WTC11 (cell line): ENCODE measurements around the gene DCT. TPM values are rescaled to one million over a fixed set of nuclear protein-coding genes. Genes with fewer than 3 reads are reported as not detected.

Source experiments
- ATAC-seq: fragments of 200-7000 bp; cut with Tn5 transposase; 2 replicates; pipeline ENCODE4 v1.10.0; 2021; ENCODE audit warnings: mild to moderate bottlenecking, moderate library complexity
- CTCF ChIA-PET: fragments of 300-600 bp; sonication (Branson Sonifier 250); formaldehyde crosslinking; loops from one replicate; lab custom pipeline; 2021; ENCODE audit warnings: antibody characterized with exemption; lab: Charles Lee
- POLR2A ChIA-PET: fragments of 350-600 bp; sonication (Branson Sonifier 250); formaldehyde crosslinking; loops from one replicate; lab custom pipeline; 2021; ENCODE audit warnings: antibody characterized with exemption; lab: Charles Lee
- DNase-seq: peaks from one replicate; pipeline ENCODE4 v3.0.0; 2021; ENCODE audit warnings: low spot score
- H3K27ac Mint-ChIP-seq: 2 replicates; pipeline ENCODE4 v1.8.0; 2021; ENCODE audit warnings: mixed read lengths
- H3K27me3 Mint-ChIP-seq: 2 replicates; pipeline ENCODE4 v1.8.0; 2021; ENCODE audit warnings: low read depth, mild to moderate bottlenecking, moderate library complexity, mixed read lengths
- H3K36me3 Mint-ChIP-seq: 2 replicates; pipeline ENCODE4 v1.8.0; 2021; ENCODE audit warnings: mixed read lengths
- H3K4me1 Mint-ChIP-seq: 2 replicates; pipeline ENCODE4 v1.8.0; 2022; ENCODE audit warnings: mixed read lengths
- H3K4me3 Mint-ChIP-seq: 2 replicates; pipeline ENCODE4 v1.8.0; 2021; ENCODE audit warnings: mild to moderate bottlenecking, moderate library complexity, mixed read lengths
- H3K9me3 Mint-ChIP-seq: 2 replicates; pipeline ENCODE4 v1.8.0; 2021; ENCODE audit warnings: mixed read lengths
- ESRRA ChIP-seq: sonication (generic); formaldehyde crosslinking; IDR thresholded peaks from 2 replicates; pipeline ENCODE4 v1.8.1; 2022; ENCODE audit warnings: mild to moderate bottlenecking, missing genetic modification reagents, borderline replicate concordance
- FOXP1 ChIP-seq: sonication (generic); formaldehyde crosslinking; IDR thresholded peaks from 2 replicates; pipeline ENCODE4 v1.8.0; 2022; ENCODE audit warnings: missing genetic modification reagents, mild to moderate bottlenecking, moderate library complexity, borderline replicate concordance
- HMGA2 ChIP-seq: fragments of 250-450 bp; sonication (Bioruptor Pico); IDR thresholded peaks from 2 replicates; pipeline ENCODE4 v1.4.0; 2021; ENCODE audit warnings: mild to moderate bottlenecking, moderate library complexity
- NFE2L1 ChIP-seq: sonication (generic); formaldehyde crosslinking; IDR thresholded peaks from 2 replicates; pipeline ENCODE4 v1.8.1; 2023; ENCODE audit warnings: missing genetic modification reagents
- NFYB ChIP-seq: sonication (generic); formaldehyde crosslinking; conservative IDR thresholded peaks from 2 replicates; pipeline ENCODE4 v1.8.0; 2022; ENCODE audit warnings: low read depth, missing genetic modification reagents
- SMAD3 ChIP-seq: sonication (generic); formaldehyde crosslinking; IDR thresholded peaks from 2 replicates; pipeline ENCODE4 v1.8.0; 2022; ENCODE audit warnings: missing genetic modification reagents, mild to moderate bottlenecking, borderline replicate concordance
- SMAD4 ChIP-seq: sonication (generic); formaldehyde crosslinking; IDR thresholded peaks from 2 replicates; pipeline ENCODE4 v1.8.0; 2022; ENCODE audit warnings: mild to moderate bottlenecking, missing genetic modification reagents
- TP53 ChIP-seq: sonication (generic); formaldehyde crosslinking; IDR thresholded peaks from 2 replicates; pipeline ENCODE4 v1.8.1; 2023; ENCODE audit warnings: mild to moderate bottlenecking, missing genetic modification reagents
- total RNA-seq: library from RNA; stranded (reverse); gene quantifications from 3 replicates; pipeline ENCODE4 v1.2.3, GENCODE V29; 2021
- TF ChIP-seq, protein P1 (sequence below): sonication (generic); formaldehyde crosslinking; IDR thresholded peaks from 2 replicates; pipeline ENCODE4 v1.8.1; 2023; ENCODE audit warnings: mild to moderate bottlenecking, missing genetic modification reagents
- TF ChIP-seq, protein P2 (sequence below): sonication (generic); formaldehyde crosslinking; conservative IDR thresholded peaks from 2 replicates; pipeline ENCODE4 v1.8.1; 2023; ENCODE audit warnings: mild to moderate bottlenecking, low read depth, missing genetic modification reagents, moderate library complexity
- TF ChIP-seq, protein P3 (sequence below): sonication (generic); formaldehyde crosslinking; IDR thresholded peaks from 2 replicates; pipeline ENCODE4 v1.8.0; 2022; ENCODE audit warnings: mild to moderate bottlenecking, missing genetic modification reagents
- TF ChIP-seq, protein P4 (sequence below): fragments of 250-450 bp; sonication (Bioruptor Pico); IDR thresholded peaks from 2 replicates; pipeline ENCODE4 v1.9.0; 2021; ENCODE audit warnings: moderate library complexity, mild to moderate bottlenecking, inconsistent platforms, borderline replicate concordance
- TF ChIP-seq, protein P5 (sequence below): fragments of 250-450 bp; sonication (Bioruptor Pico); IDR thresholded peaks from 2 replicates; pipeline ENCODE4 v2.1.2; 2022; ENCODE audit warnings: mild to moderate bottlenecking, moderate library complexity
- TF ChIP-seq, protein P6 (sequence below): sonication (generic); formaldehyde crosslinking; IDR thresholded peaks from 2 replicates; pipeline ENCODE4 v1.8.0; 2022; ENCODE audit warnings: mild to moderate bottlenecking, missing genetic modification reagents
- TF ChIP-seq, protein P7 (sequence below): fragments of 250-450 bp; sonication (Bioruptor Pico); IDR thresholded peaks from 2 replicates; pipeline ENCODE4 v1.9.0; 2021; ENCODE audit warnings: mild to moderate bottlenecking, borderline replicate concordance
- TF ChIP-seq, protein P8 (sequence below): sonication (generic); formaldehyde crosslinking; IDR thresholded peaks from 2 replicates; pipeline ENCODE4 v1.8.1; 2022; ENCODE audit warnings: low read depth, mild to moderate bottlenecking, moderate library complexity, missing genetic modification reagents, borderline replicate concordance

DCT gene
- total RNA-seq, 1 experiment from 2014 or later = not detected

DNA sequence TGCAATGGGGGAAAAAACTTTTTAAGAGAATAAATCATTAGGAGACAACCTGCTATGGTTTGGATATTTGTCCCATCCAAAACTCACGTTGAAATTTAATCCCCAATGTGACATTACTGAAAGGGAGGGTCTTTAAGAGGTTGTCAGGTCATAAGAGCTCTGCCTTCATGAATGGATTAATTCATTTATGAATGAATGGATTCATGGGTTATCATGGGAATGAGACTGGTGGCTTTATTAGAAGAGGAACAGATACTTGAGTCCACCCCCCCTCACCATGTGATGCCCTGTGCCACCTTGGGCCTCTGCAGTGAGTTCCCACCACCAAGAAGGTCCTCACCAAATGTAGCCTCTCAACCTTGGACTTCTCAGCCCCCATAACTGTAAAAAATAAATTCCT lies 37.0 kb upstream of the DCT start:
- no peak for ATAC-seq
- H3K4me1 Mint-ChIP-seq = peaks cover 7% of the 10 kb centered on the region
- TF ChIP-seq, protein P1, sequence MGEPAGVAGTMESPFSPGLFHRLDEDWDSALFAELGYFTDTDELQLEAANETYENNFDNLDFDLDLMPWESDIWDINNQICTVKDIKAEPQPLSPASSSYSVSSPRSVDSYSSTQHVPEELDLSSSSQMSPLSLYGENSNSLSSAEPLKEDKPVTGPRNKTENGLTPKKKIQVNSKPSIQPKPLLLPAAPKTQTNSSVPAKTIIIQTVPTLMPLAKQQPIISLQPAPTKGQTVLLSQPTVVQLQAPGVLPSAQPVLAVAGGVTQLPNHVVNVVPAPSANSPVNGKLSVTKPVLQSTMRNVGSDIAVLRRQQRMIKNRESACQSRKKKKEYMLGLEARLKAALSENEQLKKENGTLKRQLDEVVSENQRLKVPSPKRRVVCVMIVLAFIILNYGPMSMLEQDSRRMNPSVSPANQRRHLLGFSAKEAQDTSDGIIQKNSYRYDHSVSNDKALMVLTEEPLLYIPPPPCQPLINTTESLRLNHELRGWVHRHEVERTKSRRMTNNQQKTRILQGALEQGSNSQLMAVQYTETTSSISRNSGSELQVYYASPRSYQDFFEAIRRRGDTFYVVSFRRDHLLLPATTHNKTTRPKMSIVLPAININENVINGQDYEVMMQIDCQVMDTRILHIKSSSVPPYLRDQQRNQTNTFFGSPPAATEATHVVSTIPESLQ (CRISPR knock-in tag) = no peak
- TF ChIP-seq, protein P2, sequence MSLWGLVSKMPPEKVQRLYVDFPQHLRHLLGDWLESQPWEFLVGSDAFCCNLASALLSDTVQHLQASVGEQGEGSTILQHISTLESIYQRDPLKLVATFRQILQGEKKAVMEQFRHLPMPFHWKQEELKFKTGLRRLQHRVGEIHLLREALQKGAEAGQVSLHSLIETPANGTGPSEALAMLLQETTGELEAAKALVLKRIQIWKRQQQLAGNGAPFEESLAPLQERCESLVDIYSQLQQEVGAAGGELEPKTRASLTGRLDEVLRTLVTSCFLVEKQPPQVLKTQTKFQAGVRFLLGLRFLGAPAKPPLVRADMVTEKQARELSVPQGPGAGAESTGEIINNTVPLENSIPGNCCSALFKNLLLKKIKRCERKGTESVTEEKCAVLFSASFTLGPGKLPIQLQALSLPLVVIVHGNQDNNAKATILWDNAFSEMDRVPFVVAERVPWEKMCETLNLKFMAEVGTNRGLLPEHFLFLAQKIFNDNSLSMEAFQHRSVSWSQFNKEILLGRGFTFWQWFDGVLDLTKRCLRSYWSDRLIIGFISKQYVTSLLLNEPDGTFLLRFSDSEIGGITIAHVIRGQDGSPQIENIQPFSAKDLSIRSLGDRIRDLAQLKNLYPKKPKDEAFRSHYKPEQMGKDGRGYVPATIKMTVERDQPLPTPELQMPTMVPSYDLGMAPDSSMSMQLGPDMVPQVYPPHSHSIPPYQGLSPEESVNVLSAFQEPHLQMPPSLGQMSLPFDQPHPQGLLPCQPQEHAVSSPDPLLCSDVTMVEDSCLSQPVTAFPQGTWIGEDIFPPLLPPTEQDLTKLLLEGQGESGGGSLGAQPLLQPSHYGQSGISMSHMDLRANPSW (CRISPR knock-in tag) = no peak
- no peaks in the 10 kb centered on the region; the same call in none of the 2 replicates for H3K27me3 Mint-ChIP-seq
- no peak overlapping the region for H3K4me3 Mint-ChIP-seq
- ChIA-PET CTCF (interaction anchor here (0.8 kb wide), 1 partner anchor 11 kb away, joined by 4 read pairs; no protein-coding TSS in a partner anchor), POLR2A (no interaction called here)
- no peak for DNase-seq
- peaks cover 3% of the 10 kb centered on the region for H3K36me3 Mint-ChIP-seq
- H3K9me3 Mint-ChIP-seq = peaks cover 15% of the 10 kb centered on the region
- H3K27ac Mint-ChIP-seq = no peak overlapping the region

DNA sequence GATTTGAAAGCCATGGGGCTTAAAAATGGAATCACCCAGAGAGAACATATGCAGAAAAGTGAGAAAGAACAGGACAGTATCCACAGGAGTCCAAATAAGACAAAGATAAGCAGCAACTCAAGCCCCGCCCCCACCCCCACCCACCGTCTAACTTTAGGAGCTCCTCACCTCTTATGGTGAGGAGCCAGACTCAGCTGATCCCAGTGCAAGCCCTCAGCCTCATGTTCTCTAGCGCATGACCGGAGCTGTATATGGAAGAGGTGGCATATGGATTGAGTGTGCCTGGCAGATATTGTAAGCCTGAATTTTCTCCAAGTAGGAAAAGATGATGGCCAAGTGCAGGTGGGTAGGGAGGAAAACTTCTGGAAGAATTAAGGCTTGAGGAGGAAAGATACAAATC lies 36.4 kb upstream of the DCT start:
- POLR2A ChIA-PET = no interaction called here
- Mint-ChIP-seq H3K27ac (no peak overlapping the region), H3K4me1 (peaks cover 7% of the 10 kb centered on the region), H3K9me3 (peaks cover 15% of the 10 kb centered on the region), H3K36me3 (peaks cover 3% of the 10 kb centered on the region), H3K27me3 (no peaks in the 10 kb centered on the region; the same call in none of the 2 replicates), H3K4me3 (no peak overlapping the region)
- CTCF ChIA-PET = interaction anchor here (0.8 kb wide), 1 partner anchor 12 kb away, joined by 4 read pairs; no protein-coding TSS in a partner anchor
- ATAC-seq (no peak), DNase-seq (no peak)
- TF ChIP-seq, protein P3, sequence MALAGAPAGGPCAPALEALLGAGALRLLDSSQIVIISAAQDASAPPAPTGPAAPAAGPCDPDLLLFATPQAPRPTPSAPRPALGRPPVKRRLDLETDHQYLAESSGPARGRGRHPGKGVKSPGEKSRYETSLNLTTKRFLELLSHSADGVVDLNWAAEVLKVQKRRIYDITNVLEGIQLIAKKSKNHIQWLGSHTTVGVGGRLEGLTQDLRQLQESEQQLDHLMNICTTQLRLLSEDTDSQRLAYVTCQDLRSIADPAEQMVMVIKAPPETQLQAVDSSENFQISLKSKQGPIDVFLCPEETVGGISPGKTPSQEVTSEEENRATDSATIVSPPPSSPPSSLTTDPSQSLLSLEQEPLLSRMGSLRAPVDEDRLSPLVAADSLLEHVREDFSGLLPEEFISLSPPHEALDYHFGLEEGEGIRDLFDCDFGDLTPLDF (CRISPR knock-in tag) = no peak
- TF ChIP-seq ESRRA = no peak
- TF ChIP-seq HMGA2 (CRISPR knock-in tag) = no peak
- TF ChIP-seq, protein P4, sequence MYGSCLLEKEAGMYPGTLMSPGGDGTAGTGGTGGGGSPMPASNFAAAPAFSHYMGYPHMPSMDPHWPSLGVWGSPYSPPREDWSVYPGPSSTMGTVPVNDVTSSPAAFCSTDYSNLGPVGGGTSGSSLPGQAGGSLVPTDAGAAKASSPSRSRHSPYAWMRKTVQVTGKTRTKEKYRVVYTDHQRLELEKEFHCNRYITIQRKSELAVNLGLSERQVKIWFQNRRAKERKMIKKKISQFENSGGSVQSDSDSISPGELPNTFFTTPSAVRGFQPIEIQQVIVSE (CRISPR knock-in tag) = no peak
- TF ChIP-seq NFYB (CRISPR knock-in tag) = no peak
- TF ChIP-seq NFE2L1 (CRISPR knock-in tag) = no peak
- no peak for TF ChIP-seq SMAD4 (CRISPR knock-in tag)
- TF ChIP-seq, protein P5, sequence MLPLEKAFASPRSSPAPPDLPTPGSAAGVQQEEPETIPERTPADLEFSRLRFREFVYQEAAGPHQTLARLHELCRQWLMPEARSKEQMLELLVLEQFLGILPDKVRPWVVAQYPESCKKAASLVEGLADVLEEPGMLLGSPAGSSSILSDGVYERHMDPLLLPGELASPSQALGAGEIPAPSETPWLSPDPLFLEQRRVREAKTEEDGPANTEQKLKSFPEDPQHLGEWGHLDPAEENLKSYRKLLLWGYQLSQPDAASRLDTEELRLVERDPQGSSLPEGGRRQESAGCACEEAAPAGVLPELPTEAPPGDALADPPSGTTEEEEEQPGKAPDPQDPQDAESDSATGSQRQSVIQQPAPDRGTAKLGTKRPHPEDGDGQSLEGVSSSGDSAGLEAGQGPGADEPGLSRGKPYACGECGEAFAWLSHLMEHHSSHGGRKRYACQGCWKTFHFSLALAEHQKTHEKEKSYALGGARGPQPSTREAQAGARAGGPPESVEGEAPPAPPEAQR = no peak

DNA sequence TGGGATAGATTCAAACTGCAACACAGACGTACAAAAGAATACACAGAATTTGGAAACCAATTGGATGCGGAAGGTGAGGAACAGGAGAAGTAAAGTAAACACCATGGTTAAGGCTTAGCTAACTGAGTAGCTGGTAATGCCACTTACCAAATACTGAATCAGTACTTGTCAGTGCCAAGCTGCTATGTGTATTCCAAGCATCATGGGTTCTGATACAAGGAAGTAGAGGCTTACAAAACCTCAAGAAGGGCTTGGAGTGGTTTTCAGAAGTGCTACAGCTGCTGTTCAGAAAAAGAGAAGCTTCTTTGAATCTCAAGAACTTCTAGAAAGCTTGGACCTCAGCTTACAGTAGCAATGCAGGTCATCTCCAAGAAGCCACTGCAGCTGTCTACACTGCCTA lies 35.9 kb upstream of the DCT start:
- ATAC-seq = no peak
- no peak for DNase-seq
- H3K4me1 Mint-ChIP-seq = peaks cover 7% of the 10 kb centered on the region
- H3K27me3 Mint-ChIP-seq = no peaks in the 10 kb centered on the region; the same call in none of the 2 replicates
- peaks cover 3% of the 10 kb centered on the region for H3K36me3 Mint-ChIP-seq
- TF ChIP-seq, protein P6, sequence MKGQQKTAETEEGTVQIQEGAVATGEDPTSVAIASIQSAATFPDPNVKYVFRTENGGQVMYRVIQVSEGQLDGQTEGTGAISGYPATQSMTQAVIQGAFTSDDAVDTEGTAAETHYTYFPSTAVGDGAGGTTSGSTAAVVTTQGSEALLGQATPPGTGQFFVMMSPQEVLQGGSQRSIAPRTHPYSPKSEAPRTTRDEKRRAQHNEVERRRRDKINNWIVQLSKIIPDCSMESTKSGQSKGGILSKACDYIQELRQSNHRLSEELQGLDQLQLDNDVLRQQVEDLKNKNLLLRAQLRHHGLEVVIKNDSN (CRISPR knock-in tag) = no peak
- TF ChIP-seq SMAD3 (CRISPR knock-in tag) (no peak), FOXP1 (CRISPR knock-in tag) (no peak), TP53 (CRISPR knock-in tag) (no peak)
- TF ChIP-seq, protein P7, sequence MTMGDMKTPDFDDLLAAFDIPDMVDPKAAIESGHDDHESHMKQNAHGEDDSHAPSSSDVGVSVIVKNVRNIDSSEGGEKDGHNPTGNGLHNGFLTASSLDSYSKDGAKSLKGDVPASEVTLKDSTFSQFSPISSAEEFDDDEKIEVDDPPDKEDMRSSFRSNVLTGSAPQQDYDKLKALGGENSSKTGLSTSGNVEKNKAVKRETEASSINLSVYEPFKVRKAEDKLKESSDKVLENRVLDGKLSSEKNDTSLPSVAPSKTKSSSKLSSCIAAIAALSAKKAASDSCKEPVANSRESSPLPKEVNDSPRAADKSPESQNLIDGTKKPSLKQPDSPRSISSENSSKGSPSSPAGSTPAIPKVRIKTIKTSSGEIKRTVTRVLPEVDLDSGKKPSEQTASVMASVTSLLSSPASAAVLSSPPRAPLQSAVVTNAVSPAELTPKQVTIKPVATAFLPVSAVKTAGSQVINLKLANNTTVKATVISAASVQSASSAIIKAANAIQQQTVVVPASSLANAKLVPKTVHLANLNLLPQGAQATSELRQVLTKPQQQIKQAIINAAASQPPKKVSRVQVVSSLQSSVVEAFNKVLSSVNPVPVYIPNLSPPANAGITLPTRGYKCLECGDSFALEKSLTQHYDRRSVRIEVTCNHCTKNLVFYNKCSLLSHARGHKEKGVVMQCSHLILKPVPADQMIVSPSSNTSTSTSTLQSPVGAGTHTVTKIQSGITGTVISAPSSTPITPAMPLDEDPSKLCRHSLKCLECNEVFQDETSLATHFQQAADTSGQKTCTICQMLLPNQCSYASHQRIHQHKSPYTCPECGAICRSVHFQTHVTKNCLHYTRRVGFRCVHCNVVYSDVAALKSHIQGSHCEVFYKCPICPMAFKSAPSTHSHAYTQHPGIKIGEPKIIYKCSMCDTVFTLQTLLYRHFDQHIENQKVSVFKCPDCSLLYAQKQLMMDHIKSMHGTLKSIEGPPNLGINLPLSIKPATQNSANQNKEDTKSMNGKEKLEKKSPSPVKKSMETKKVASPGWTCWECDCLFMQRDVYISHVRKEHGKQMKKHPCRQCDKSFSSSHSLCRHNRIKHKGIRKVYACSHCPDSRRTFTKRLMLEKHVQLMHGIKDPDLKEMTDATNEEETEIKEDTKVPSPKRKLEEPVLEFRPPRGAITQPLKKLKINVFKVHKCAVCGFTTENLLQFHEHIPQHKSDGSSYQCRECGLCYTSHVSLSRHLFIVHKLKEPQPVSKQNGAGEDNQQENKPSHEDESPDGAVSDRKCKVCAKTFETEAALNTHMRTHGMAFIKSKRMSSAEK (CRISPR knock-in tag) = no peak
- TF ChIP-seq, protein P8, sequence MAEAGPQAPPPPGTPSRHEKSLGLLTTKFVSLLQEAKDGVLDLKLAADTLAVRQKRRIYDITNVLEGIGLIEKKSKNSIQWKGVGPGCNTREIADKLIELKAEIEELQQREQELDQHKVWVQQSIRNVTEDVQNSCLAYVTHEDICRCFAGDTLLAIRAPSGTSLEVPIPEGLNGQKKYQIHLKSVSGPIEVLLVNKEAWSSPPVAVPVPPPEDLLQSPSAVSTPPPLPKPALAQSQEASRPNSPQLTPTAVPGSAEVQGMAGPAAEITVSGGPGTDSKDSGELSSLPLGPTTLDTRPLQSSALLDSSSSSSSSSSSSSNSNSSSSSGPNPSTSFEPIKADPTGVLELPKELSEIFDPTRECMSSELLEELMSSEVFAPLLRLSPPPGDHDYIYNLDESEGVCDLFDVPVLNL (CRISPR knock-in tag) = no peak
- TF ChIP-seq, all 79 proteins: peak for 0
- no peak overlapping the region for H3K27ac Mint-ChIP-seq
- ChIA-PET CTCF (interaction anchor here (0.8 kb wide), 1 partner anchor 12 kb away, joined by 4 read pairs; no protein-coding TSS in a partner anchor), POLR2A (no interaction called here)
- H3K9me3 Mint-ChIP-seq = peaks cover 15% of the 10 kb centered on the region
- H3K4me3 Mint-ChIP-seq = no peak overlapping the region
